Effector memory CD4-positive, alpha-beta T cell (primary cell): ENCODE results near the gene PTGR1.

Experiments
- DNase-seq, 3 donors: peaks; one replicate each; pipeline ENCODE4 v3.0.0-alpha.2; 2020
- H3K27ac ChIP-seq: 2 replicates; pipeline ENCODE4 v1.7.0; 2013; ENCODE audit warnings: mild to moderate bottlenecking, low read length, moderate library complexity; ENCODE audit not compliant: insufficient read depth, poor library complexity, severe bottlenecking
- H3K27me3 ChIP-seq: replicated peaks from 2 replicates; pipeline ENCODE4 v1.7.0; 2013; ENCODE audit warnings: mild to moderate bottlenecking, low read length; ENCODE audit not compliant: insufficient read depth, control insufficient read depth, poor library complexity, severe bottlenecking
- H3K36me3 ChIP-seq: 2 replicates; pipeline ENCODE4 v1.7.0; 2013; ENCODE audit warnings: mild to moderate bottlenecking, low read length, moderate library complexity; ENCODE audit not compliant: control insufficient read depth, insufficient read depth
- H3K4me1 ChIP-seq: 2 replicates; pipeline ENCODE4 v1.7.0; 2013; ENCODE audit warnings: low read length, mild to moderate bottlenecking; ENCODE audit not compliant: control insufficient read depth, insufficient read depth, poor library complexity, severe bottlenecking
- H3K4me3 ChIP-seq: 2 replicates; pipeline ENCODE4 v1.7.0; 2013; ENCODE audit warnings: low read length, low read depth, mild to moderate bottlenecking; ENCODE audit not compliant: insufficient read depth, poor library complexity, severe bottlenecking
- H3K9me3 ChIP-seq: 2 replicates; pipeline ENCODE4 v1.7.0; 2013; ENCODE audit warnings: mild to moderate bottlenecking, low read length, moderate library complexity; ENCODE audit not compliant: control insufficient read depth

Gene PTGR1

GRCh38 chr9:111615928-111616327, 16.5 kb upstream of the PTGR1 start:
- Histone ChIP-seq H3K4me1 (no peaks in the 10 kb centered on the region), H3K4me3 (no peak overlapping the region), H3K9me3 (no peaks in the 10 kb centered on the region), H3K27ac (no peak overlapping the region), H3K36me3 (no peaks in the 10 kb centered on the region), H3K27me3 (no peaks in the 10 kb centered on the region)
- DNase-seq, result no peak

- Histone ChIP-seq H3K36me3 (no peaks in the 10 kb centered on the region), H3K27me3 (no peaks in the 10 kb centered on the region), H3K4me1 (no peaks in the 10 kb centered on the region), H3K4me3 (no peak overlapping the region), H3K27ac (no peak overlapping the region), H3K9me3 (no peaks in the 10 kb centered on the region)
- no peak for DNase-seq
Observed at GRCh38 chr9:111613436-111614040, 14.1 kb upstream of the PTGR1 start.

DNA sequence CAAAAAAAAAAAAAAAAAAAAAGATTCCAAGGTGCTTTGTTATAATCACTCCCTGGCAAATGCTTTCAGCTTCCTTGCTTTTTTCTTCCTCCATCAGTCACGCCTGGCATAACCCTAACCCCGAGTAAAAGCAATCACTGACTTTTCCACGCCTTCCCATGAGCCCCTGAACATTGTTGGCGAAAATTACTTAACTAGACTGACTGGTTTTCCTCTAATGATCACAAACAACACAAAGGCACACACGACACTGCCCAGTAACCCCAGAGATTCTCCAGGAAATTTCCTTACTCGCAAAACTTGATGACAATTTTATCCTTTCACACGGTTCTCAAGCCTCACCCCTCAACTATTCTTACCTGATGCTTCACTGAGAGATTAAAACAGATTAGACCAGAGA, 11.4 kb upstream of the PTGR1 start:
- no peak overlapping the region for H3K27ac ChIP-seq
- DNase-seq, result no peak
- no peaks in the 10 kb centered on the region for H3K27me3 ChIP-seq
- H3K4me1 ChIP-seq, result no peaks in the 10 kb centered on the region
- no peak overlapping the region for H3K4me3 ChIP-seq
- H3K9me3 ChIP-seq, result no peaks in the 10 kb centered on the region
- H3K36me3 ChIP-seq, result no peaks in the 10 kb centered on the region

- H3K36me3 ChIP-seq, result no peaks in the 10 kb centered on the region
- no peaks in the 10 kb centered on the region for H3K4me1 ChIP-seq
- no peak for DNase-seq
- H3K4me3 ChIP-seq, result no peak overlapping the region
- no peaks in the 10 kb centered on the region for H3K27me3 ChIP-seq
- H3K27ac ChIP-seq, result no peak overlapping the region
- H3K9me3 ChIP-seq, result no peaks in the 10 kb centered on the region
Observed at GRCh38 chr9:111610149-111610548, 10.7 kb upstream of the PTGR1 start.

GRCh38 chr9:111605041-111605559, 5.7 kb upstream of the PTGR1 start:
- DNase-seq, result no peak
- H3K4me1 ChIP-seq, result no peaks in the 10 kb centered on the region
- H3K36me3 ChIP-seq, result no peaks in the 10 kb centered on the region

GRCh38 chr9:111604054-111604615, 4.7 kb upstream of the PTGR1 start:
- no peaks in the 10 kb centered on the region for H3K9me3 ChIP-seq
- H3K4me3 ChIP-seq, result no peak overlapping the region
- no peak for DNase-seq
- H3K27ac ChIP-seq, result no peak overlapping the region
- H3K4me1 ChIP-seq, result peaks cover 6% of the 10 kb centered on the region
- H3K27me3 ChIP-seq, result peaks cover 5% of the 10 kb centered on the region
- H3K36me3 ChIP-seq, result no peaks in the 10 kb centered on the region

More at GRCh38 chr9:111605041-111605559, 5.7 kb upstream of the PTGR1 start:
- H3K27ac ChIP-seq, result no peak overlapping the region
- H3K27me3 ChIP-seq, result no peaks in the 10 kb centered on the region
- H3K9me3 ChIP-seq, result no peaks in the 10 kb centered on the region
- no peak overlapping the region for H3K4me3 ChIP-seq

DNA sequence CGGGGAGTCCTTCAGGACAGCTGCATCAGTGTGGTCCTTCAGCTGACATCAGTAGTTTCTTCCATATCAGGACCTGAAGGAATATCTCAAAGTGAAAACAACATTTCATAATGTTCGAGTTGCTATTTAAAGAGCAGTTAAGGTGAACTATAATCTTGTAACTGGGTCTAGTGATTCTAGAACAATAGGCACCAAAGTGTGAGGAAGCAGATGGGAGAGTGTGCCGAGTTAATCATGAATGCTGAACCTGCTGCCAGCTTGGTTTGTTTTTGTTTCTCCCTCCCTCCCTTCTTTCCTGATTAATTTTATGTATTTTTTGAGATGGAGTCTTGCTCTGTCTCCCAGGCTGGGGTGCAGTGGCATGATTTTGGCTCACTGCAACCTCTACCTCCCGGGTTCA, 3.6 kb upstream of the PTGR1 start:
- Histone ChIP-seq H3K4me3 (no peak overlapping the region), H3K9me3 (no peaks in the 10 kb centered on the region), H3K27ac (no peak overlapping the region), H3K36me3 (no peaks in the 10 kb centered on the region), H3K4me1 (peaks cover 14% of the 10 kb centered on the region), H3K27me3 (peaks cover 10% of the 10 kb centered on the region)
- DNase-seq, result no peak

DNA sequence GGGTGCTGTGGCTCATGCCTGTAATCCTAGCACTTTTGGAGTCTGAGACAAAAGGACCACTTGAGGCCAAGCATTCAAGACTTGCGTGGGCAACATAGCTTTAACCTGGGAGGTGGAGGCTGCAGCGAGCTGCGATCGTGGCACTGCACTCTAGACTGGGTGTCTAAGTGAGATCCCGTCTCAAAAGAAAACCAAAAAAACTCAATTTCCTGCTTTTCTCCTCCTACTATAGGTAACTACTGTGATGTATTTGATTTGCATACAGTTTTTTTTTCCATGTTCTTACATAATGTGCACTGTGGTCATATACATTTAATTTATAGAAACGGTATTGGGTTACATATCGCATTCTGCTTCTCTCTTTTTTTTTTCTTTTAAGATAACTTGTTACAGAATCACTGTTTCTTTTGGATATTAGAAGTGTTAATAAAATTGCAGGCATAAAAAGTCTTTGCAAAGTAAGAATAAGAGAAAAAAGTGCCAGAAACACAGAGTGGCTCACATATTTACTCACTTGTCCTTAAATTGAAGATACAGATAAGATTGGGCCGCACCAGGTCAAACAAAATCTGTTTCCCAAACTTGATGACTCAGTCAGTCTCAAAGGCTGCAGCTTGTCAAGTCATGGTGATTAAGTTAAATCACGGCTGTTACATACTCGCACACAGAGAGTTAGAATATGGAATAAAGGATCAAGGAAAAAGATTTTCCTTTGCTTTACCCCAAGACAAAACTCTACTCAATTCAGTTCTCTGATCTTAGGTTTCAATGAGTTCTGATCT, 2.0 kb upstream of the PTGR1 start:
- Histone ChIP-seq H3K9me3 (no peaks in the 10 kb centered on the region), H3K27me3 (peaks cover 10% of the 10 kb centered on the region), H3K4me3 (no peak overlapping the region), H3K36me3 (no peaks in the 10 kb centered on the region), H3K4me1 (peaks cover 16% of the 10 kb centered on the region), H3K27ac (no peak overlapping the region)
- DNase-seq, result no peak

DNA sequence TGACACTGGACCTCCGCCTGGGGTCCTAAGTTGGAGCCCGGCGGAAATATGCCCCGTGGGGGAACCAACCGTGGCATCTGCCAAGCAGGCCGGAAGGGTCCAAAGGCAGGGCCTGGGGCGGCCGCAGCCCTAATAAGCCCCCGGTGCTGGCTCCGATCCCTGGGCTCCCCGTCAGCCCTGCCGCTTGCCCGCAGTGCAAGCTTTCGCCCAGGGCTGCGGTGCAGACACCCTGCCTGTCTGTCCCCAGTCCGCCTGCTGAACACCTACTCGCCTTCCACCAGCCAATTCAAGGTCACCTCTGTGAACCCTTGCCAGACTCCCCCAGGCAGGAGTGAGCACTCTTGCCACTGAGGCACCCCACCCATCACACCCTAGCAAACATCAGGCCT, 502 bp upstream of the PTGR1 start:
- DNase-seq, result no peak
- Histone ChIP-seq H3K27ac (no peak overlapping the region), H3K36me3 (no peaks in the 10 kb centered on the region), H3K4me1 (peaks cover 16% of the 10 kb centered on the region), H3K9me3 (no peaks in the 10 kb centered on the region), H3K4me3 (peak overlapping the region; percentile 71), H3K27me3 (peaks cover 10% of the 10 kb centered on the region)

- Histone ChIP-seq H3K36me3 (no peaks in the 10 kb centered on the region), H3K27me3 (peaks cover 10% of the 10 kb centered on the region), H3K4me1 (peaks cover 16% of the 10 kb centered on the region), H3K4me3 (peak overlapping the region; percentile 71), H3K9me3 (no peaks in the 10 kb centered on the region), H3K27ac (no peak overlapping the region)
- no peak for DNase-seq
Observed at GRCh38 chr9:111598733-111599091, 735 bp downstream of the PTGR1 start.
